Suprapubic skin (tissue), 3 donors: ENCODE data around the gene CNOT11.
"Not testable (repeated sequence)": the region's sequence is repeated elsewhere in the genome, so short reads cannot be mapped to it uniquely, and the experiment has no call there.

ENCODE experiments used
- CTCF ChIP-seq, 2 donors: fragments of 200-600 bp in 1 of 2; fragments of 450-650 bp in 1 of 2; sonication (generic) in 1 of 2; IDR thresholded peaks; one replicate each; pipeline ENCODE4 v1.5.1; 2016 to 2019; ENCODE audit warnings: antibody characterized with exemption in 2 of 2, mild to moderate bottlenecking in 1 of 2, moderate library complexity in 1 of 2
- EP300 ChIP-seq: sonication (generic); formaldehyde crosslinking; IDR thresholded peaks from one replicate; pipeline ENCODE4 v1.6.1; 2017; ENCODE audit warnings: antibody characterized with exemption
- POLR2A ChIP-seq, 2 donors: fragments of 450-650 bp; IDR thresholded peaks; one replicate each; pipeline ENCODE4 v1.6.1; 2017; ENCODE audit warnings: antibody characterized with exemption in 2 of 2, mild to moderate bottlenecking in 2 of 2, moderate library complexity in 2 of 2

GRCh38 chr2:101245468-101245867 lies 7.2 kb upstream of the CNOT11 start:
- TF ChIP-seq POLR2A (IDR thresholded peaks at IDR 0.05); CTCF (IDR thresholded peaks at IDR 0.05); EP300: not testable (repeated sequence)
